ENCODE measurements around the gene F11.
"Not testable (repeated sequence)": the region's sequence is repeated elsewhere in the genome, so short reads cannot be mapped to it uniquely, and the experiment has no call there.

F11 gene

DNA sequence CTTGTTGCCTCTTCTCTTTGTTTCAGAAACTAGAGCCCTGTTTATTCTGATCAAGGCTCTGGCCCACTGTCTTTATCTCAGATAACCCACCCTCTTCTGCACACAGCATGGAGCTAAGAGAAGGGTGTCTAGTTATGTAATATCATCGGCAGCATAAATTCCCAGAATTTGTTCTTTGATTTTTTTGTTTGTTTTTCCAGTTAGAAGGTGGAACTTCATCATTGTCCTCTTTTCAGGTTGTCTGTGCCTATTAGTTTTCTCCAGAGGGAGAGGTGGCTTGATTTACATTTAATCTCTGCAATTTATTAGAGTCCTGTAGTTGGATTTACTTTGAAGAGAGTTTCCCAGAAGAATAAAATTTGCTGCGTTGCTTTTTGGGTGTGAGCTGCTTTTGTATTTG, 15.2 kb upstream of the F11 start:
- DNase-seq = no peak

DNA sequence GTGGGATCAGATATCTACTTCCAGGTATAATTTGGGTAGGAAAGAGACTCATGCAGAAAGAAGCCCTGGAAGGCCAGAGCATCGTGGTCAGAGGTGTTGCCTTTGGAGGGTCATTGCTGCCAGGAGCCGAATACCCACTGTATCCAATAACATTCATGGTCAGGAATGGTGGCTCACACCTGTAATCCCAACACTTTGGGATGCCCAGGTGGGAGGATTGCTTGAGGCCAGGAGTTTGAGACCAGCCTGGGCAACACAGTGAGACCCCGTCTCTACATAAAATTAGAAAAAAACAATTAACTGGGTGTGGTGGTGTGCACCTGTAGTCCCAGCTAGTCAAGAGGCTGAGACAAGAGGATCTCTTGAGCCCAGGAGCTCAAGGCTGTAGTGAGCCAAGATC, 10.9 kb upstream of the F11 start:
- no peak for DNase-seq

DNA sequence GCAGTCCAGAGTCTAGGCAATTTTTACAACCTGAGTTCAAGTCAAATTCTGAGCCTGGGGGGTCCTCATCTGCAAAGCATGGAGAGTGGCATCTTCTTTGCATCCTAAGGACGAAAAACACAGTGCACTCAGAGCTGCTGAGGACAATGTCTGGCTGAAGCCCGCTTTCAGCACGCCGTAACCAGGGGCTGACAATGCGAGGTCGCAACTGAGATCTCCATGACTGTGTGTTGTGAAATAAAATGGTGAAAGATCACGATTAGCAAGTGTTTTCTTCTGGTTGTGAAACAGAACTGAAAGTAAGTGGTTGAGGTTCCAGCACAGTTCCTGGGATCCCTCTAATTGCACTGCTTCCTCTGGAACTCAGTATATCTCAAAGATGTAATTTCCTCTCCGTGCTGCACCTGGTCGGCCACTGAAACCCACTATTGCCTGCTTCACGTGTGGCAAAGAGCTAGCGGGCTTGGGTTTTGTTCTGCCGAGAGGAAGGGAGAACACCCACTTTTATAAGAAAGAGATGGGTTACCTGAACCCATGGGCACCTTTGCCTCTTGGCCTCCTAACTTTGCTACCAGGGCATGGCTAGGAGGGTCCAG, 7.7 kb upstream of the F11 start:
- DNase-seq = no peak

DNA sequence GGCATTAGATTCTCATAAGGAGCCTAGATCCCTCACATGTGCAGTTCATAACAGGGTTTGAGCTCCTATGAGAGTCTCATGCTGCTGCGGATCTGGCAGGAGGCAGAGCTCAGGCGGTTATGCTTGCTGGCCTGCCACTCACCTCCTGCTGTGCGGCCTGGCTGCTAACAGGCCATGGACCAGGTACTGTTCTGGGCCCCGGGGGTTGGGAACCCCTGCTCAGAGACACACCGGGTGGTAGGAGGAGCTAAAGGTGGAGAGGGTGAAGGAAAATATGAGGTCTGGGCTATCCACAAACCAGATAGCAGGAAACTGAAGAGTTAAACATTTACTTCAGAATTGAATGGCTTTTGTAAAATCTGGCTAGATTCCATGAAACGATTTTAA, 5.9 kb upstream of the F11 start:
- no peak for DNase-seq

DNA sequence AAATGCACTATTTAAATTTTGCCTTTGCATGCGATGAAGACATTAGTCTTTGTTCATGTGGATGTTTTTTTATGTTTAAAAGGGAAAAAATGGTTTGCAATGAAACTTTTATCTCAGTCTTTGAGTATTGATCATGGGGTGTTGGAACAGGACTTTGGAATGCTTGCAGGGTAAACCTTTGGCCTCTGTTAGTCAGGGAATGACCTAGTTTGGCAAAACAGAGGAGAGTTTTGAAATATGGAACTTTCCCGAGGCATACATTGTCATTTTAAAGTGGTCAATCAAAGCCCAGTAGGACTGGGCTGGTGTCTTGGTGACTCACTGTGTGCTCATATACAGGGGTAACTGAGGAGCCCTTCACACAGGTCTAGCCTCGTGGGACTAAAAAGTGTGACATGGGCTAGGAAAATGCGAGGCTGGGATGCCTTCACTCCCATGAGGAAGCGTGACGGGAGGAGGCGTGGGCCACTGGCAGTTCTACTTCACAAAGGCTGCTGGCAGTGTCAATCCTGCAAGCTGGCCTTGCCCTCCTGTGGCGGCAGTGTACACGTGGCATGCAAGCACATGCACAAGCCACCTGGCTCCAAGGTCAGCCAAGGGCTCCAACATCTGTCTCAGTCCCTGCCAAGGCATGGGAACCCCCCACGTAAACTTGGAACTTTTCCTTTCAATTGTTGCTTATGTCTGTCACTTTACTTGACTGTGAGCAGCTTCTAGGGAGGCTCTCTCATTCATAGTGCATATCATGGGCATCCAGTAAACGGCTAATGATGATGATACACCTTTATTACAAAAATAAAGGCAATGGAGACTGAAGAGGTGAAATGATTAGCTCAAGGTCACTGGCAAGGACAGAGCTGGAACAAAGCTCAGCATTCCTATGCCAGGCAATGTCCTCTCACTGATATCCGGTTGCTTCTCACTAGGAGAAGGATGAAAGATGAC, 5.2 kb upstream of the F11 start:
- DNase-seq = no peak

DNA sequence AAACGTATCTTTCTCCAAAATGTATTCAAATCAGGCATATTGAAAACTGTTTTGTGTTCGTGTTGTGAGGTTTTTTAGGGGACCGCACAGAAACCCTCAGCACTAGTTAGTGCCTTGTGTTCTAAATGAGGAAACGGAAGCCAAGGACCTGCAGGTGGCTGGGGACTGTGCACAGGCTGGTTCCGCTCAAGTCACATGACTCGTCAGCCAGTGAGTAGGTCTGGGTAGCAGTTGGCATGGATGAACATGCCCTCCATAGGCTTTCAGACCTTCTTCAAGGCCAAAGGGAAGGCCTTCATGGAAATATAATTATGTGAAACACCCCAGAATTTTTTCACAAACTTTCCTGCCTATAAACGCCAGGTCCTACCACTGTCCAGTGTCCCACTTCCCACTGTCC, 1.3 kb upstream of the F11 start:
- no peak for DNase-seq

DNA sequence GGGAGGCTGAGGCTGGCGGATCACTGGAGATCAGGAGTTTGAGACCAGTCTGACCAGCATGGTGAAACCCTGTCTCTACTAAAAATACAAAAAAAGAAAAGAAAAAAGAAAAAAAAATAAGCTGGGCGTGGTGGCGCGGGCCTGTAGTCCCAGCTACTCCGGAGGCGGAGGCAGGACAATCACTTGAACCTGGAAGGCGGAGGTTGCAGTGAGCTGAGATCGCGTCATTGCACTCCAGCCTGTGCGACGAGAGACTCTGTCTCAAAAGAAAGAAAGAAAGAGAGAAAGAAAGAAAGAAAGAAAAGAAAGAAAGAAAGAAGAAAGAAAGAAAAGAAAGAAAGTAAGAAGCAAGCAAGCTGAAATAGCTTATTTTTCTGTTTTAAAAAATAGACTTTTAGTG, 739 bp upstream of the F11 start:
- DNase-seq = not testable (repeated sequence)

DNA sequence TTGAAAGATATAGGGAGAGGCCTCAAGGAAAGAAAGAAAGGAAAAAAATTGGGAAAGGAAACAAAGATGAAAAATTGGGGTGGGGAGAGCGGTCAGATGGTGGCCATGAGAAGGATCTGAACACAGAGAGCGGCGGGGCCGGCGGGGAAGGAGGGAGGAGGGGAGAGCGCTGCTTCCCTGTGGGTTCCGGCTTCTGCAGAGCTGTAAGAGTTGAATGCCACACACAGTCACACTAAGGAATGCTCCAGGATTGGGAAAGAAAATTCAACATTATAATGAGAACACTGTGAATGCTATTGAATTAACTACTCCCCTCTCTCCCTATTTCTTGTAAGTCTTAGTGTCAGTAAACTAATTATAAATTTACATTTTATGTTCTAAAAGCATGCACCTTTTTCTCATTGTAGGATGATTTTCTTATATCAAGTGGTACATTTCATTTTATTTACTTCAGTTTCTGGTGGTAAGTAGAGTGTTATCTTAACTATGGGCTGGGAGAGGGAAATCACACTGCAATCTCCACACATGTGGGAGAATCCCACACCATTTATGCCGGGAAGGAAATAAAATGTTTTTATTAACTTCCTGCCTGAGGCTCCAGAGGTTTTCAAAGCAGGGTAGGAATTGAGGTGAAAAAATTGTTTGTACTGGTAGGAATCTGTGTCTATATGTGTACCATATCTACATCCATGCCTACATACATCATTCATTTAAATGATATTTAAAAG, 904 bp downstream of the F11 start:
- DNase-seq = no peak

DNA sequence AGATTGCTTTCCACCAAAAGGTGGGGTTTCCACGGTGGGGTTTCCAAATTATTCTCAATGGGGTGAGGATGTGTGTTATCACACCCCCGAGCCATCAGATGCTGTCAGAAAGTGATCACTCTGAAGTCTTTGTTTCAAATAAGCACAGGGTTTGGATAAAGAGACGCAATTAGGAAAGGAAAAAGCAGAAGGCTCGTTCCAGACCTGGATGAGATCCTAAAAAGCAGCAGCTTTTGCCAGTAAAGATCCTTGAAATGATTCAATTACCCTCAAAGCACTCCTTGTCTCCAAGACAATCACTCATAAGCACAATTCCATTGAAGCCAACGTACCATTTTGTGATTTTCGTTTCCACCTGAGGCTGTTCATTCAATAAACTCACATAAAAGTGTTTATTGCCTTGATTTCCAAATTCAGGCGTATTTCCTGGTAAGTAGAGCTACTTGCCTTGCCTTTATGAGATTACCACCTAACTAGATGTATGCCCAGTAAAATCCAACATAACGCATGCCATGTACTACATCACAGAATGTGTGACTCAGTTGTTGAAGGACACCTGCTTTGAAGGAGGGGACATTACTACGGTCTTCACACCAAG, 5.2 kb downstream of the F11 start:
- no peak for DNase-seq

DNA sequence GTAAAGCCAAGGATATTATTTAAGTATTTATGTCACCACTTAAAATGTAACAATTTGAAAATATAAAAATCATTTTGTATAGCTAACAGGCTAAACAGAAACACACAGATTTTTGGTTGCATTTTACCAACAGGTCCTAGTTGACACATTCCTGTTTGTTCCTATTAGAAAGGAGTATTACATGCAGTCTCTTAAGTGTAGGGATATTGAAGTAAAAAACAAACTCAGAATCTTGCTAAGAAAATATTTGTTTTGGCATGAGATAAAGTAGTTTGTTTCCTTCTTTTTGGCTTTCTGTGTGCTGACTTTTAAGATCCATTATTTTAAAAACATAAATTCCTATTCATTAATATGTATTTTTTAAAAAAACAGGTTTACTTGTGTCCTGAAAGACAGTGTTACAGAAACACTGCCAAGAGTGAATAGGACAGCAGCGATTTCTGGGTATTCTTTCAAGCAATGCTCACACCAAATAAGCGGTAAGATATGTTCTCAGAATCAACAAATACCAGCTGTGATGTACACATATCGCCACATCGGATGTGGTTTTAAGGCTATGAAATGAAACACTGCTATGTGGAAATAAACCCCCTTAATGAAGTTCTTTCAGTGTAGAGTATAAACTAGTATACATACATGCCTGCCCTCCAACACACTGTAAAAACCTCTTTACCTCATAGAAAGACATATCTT, 6.9 kb downstream of the F11 start:
- DNase-seq = no peak

DNA sequence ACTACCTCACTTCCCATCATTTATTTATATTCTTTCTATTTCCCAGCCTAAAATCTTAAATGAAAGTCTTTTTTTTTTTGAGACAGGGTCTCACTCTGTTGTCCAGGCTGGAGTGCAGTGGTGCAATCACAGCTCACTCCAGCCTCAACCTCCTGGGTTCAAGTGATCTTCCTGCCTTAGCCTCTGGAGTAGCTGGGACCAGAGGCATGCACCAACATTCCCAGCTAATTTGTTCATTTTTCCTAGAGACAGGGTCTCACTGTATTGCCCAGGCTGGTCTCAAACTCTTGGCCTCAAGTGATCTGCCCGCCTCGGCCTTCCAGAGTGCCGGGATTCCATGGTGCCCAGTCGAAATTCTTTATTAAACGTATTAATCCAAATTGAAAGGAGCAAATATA, 7.4 kb downstream of the F11 start:
- not testable (repeated sequence) for DNase-seq

DNA sequence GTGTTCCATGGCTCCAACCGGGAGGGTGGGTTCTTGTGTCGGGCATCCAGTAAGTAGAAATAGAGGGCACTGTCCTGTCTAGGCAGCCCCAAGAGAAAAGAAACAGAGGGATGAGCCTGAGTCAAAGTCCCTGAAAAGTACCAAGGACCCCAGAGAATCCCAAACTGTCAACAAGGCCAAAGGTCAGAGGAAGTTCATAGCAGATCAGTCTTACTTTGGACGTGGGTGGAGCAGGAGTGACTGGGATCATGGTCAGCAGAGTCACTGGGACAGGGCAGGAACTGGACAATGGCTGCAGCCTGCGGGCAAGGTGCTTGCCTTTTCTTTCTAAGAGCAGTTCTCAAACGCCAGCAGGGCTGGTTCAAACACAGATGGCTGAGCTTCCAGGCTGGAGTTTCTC, 17.3 kb downstream of the F11 start:
- no peak for DNase-seq

DNA sequence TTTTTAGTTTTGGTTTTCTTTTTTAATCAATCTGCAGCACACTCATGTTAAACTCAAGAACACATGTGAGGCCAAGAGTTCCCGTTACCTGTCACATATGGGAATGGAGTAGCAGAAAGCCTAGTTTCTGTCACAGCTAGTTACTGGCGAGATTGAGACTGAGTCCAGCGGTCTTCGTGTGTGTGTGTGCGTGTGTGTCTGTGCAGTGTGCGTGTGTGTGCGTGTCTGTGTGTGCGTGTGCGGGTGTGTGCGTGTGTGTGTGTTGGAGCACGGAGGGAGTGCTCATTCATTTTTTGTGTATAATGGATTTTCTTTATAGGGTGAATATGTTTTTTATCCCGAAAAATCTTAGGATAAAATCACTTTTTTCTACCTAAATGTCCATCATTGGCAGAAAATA, 19.2 kb downstream of the F11 start:
- no peak for DNase-seq

DNA sequence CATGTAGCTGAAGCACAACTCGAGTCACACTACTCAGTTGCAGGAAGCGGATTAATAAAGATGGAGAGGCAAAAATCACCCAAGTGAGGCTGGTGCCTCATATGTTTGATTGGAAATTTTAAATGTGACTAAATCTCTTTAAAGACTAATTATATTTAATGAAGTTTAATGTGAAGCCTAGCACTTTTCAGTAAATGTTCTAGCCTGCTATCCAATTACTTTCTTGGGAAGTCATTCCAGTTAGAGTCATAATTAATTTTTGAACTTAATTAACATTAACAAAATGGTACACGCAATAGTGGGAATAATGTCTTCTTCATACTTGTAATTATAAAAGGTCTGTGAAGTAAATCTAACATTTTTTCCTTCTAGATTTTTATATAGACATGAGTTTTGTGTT, 20.6 kb downstream of the F11 start:
- no peak for DNase-seq

DNA sequence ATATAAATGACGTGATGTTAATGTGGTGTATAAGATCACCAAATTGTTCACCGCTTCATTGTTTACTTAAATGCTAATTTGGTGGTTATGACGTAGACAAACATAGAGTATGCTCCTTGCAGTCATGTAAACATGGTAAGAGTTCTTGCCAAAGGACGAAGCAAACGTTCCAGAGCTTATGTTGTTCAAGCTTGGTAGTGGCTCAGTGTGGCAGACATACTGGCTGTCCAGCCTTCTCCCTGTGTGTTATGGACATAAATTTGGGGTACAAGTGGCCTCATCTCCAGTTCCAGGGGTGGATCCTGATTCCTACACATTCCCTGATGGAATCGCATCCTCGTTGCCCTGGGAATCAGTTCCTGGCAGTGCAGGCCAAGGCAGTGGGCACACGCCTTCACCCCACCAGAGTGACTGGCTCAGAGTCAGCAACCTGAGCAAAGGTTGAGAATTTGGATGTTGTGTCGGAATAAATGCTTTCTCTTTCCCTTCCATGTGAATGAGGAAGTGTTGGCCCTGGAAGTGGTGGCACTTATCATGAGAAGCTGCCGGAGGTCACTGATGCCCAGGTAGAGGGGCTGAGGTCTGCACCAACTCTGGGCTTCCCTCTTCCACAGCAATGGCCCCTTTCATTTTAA, 25.4 kb downstream of the F11 start:
- no peak for DNase-seq

DNA sequence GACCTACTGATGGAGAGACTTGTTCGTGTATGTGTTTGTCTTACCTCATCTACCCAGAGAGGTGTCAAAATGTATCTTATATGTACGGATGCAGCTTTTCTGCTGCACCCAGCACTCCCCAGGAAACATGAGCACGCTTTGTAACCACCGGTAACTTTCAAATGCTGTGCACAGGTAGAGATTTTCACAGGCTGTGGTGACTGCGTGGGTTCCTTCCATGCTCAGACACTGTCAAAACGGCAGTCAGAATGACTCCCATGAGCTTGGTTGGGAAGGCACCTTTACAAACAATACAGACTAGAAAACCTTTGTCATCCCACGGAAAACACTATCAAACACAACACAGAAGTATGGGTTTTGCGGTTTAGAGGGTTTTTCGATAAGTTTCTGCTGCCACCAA, 28.2 kb downstream of the F11 start:
- DNase-seq = no peak

DNA sequence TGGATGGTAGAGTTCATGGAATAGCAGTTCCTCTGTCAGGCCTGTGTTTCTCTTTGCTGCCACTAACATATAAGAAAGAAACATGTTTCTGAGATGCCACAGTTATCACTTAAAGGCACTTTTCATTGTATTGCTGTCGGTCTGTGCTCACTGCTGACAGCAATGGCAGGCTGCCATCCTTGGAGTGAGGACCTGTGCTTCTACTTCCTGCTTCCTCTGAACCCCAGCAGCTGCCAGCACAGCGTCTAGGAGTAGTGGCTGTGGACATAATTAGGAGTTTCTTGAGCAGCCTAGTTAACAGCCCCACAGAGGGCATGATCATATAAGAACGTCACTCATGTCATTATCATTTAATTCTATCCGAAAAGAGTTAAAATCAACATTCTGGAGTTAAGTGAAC, 30.5 kb downstream of the F11 start:
- DNase-seq = no peak

DNA sequence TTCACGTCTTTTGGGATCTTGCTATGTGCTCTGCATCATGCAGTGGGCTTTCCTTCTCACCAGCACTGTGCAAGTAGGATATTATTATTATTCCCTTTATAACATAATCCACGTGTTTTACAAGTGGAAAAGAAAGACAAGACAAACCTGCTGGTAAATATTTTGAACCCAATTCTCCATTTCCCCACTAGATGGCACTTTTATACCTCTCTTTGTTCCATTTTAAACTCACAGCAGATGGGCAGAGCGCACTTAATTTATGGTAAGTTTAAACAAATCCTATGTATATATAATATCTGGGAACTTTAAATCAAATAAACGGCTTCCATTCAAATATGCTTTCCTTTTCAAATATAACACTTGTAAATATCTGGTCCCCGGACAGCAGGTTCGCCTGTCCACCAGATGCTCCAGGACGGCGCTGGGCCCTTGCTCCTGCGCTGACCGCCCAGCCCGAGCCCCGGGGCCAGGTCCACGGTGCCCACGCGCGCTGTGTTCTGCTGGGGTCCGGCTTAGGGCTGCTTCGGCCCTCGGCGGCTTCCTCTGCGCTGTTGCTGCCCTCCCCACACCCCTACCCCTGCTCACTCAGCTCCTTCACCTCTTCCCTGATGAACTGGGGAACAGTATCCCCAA, 31.1 kb downstream of the F11 start:
- DNase-seq = no peak

DNA sequence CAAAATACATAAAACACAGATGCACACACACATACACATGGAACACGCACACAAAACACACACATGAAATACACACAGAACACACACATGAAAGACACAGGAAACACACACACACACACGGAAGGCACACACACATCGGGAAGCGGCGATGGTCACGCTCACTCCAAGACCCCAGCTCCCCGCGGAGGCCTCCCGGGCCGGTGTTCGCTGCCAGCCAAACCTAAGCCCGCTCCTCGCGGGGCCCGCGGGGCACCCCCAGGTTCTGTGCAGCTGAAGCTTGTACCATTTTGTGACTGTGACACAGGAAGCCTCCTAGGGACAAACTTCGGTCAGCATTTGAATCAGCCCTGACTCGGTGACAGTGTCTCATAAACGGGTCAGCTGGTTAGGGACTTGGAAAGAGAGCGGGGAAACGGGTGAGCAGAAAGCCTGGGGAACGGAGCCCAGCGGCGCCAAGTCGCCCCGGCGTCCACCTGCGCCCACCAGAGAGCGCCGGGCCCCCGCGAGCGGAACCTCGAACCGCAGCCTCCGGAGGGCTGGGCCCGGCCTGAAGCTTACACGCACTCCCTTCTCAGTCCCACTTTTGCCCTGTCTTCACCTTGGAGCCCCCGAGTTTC, 32.1 kb downstream of the F11 start:
- no peak for DNase-seq

DNA sequence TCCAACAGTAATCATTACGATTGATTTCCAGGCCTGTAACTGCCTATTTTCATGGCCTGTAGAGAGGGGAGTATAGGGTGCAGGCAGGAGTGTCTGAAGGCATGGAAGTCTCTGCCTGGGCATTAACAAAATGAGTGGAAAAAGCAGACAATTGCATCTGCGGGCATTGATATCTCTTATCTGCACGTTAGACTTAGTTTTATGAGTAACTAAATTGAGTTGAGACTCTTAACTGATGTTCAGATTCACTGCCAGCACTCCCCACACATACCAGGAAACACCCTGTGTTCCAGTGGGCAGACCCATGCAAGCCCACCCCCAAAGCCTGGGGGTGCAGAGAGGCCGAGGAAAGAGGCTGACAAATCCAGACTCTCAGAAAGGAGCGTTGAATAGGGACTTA, 33.3 kb downstream of the F11 start:
- DNase-seq = no peak

DNA sequence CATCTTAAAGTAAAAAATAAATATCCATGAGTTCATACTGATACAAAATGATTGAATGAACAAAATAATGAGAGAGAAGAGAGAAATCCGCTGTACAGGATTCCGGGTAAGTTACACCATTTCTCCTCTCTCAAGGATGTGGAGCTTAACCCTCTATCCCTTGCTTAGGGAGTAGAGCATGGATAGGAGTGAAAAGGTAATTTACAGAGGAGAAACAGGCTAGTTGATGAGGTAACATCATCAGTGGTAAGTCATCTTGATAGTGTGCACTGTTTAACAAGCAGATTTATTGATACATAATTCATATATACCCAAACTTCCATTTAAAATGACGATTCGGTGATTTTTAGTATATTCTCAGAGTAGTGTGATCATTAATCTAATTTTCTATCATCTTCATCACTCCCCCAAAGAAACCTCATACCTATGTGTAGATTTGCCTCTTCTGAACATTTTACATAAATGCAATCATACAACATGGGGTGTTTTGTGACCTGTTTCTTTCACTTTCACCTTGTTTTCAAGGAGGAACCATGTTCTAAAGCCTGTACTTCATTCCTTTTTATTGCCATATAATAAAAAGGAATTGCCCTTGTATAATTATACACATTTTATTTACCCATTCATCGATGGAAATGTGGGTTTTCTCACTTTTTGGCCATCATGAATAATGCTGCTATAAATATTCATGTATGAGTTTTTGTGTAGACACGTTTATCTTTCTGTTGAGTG, 34.8 kb downstream of the F11 start:
- DNase-seq = no peak

Data from left hindlimb (tissue), 1 donor.